Neuronal stem cell (in vitro differentiated cells): ENCODE data around the gene AKAP9.

ENCODE experiments used
- DNase-seq: peaks from one replicate; pipeline ENCODE4 v3.0.0-alpha.2; 2013; ENCODE audit warnings: low spot score
- H2AFZ ChIP-seq: one replicate; pipeline ENCODE4 v1.6.1; 2013; ENCODE audit warnings: mild to moderate bottlenecking, low read length, inconsistent platforms
- H2AK5ac ChIP-seq: 2 replicates; pipeline ENCODE4 v1.6.1; 2013; ENCODE audit warnings: low read depth, mild to moderate bottlenecking, inconsistent platforms, low read length, moderate library complexity, mixed read lengths
- H2BK120ac ChIP-seq: 2 replicates; pipeline ENCODE4 v1.6.1; 2013; ENCODE audit warnings: low read depth, mild to moderate bottlenecking, inconsistent platforms, low read length, moderate library complexity, mixed read lengths
- H2BK12ac ChIP-seq: one replicate; pipeline ENCODE4 v1.6.1; 2013; ENCODE audit warnings: low read length, inconsistent platforms
- H2BK15ac ChIP-seq: 2 replicates; pipeline ENCODE4 v1.6.1; 2013; ENCODE audit warnings: mild to moderate bottlenecking, low read length, inconsistent platforms, mixed read lengths
- H2BK5ac ChIP-seq: one replicate; pipeline ENCODE4 v1.6.1; 2013; ENCODE audit warnings: inconsistent platforms, mild to moderate bottlenecking, low read length, moderate library complexity
- H3K14ac ChIP-seq: one replicate; pipeline ENCODE4 v1.6.1; 2013; ENCODE audit warnings: low read length, inconsistent platforms
- H3K18ac ChIP-seq: 2 replicates; pipeline ENCODE4 v1.6.1; 2013; ENCODE audit warnings: low read length, inconsistent platforms
- H3K23ac ChIP-seq: 2 replicates; pipeline ENCODE4 v1.6.1; 2013; ENCODE audit warnings: low read depth, mild to moderate bottlenecking, mixed read lengths, low read length, inconsistent platforms; ENCODE audit not compliant: poor library complexity
- H3K27ac ChIP-seq: replicated peaks from 3 replicates; pipeline ENCODE4 v1.5.1; 2013; ENCODE audit warnings: low read length, inconsistent platforms
- H3K27me3 ChIP-seq, 3 experiments: 2 replicates each; pipeline ENCODE4 v1.6.1; 2013; ENCODE audit warnings: low read length in 3 of 3, mild to moderate bottlenecking in 2 of 3, inconsistent platforms in 1 of 3, low read depth in 1 of 3, mixed read lengths in 1 of 3, moderate library complexity in 1 of 3; ENCODE audit not compliant: control insufficient read depth in 3 of 3, insufficient read depth in 3 of 3
- H3K36me3 ChIP-seq, 2 donors: replicated peaks in 1 of 2; 2 replicates each; pipeline ENCODE4 v1.6.1; 2013; ENCODE audit warnings: low read length in 2 of 2; ENCODE audit not compliant: control insufficient read depth in 2 of 2, insufficient read depth in 2 of 2
- H3K4ac ChIP-seq: 2 replicates; pipeline ENCODE4 v1.6.1; 2013; ENCODE audit warnings: inconsistent platforms, mild to moderate bottlenecking, low read length, moderate library complexity
- H3K4me1 ChIP-seq, 2 donors: 1 replicate in 1 of 2; 2 replicates in 1 of 2; pipeline ENCODE4 v1.6.1; 2013; ENCODE audit warnings: low read length in 2 of 2, low read depth in 1 of 2; ENCODE audit not compliant: control insufficient read depth in 2 of 2, insufficient read depth in 1 of 2
- H3K4me2 ChIP-seq: one replicate; pipeline ENCODE4 v1.6.1; 2013; ENCODE audit warnings: mild to moderate bottlenecking, low read length, inconsistent platforms; ENCODE audit not compliant: insufficient read depth, poor library complexity, severe bottlenecking
- H3K4me3 ChIP-seq, 2 donors: 2 replicates each; pipeline ENCODE4 v1.5.1; 2013; ENCODE audit warnings: low read length in 2 of 2, mild to moderate bottlenecking in 2 of 2, inconsistent platforms in 1 of 2, moderate library complexity in 1 of 2
- H3K79me1 ChIP-seq: one replicate; pipeline ENCODE4 v1.6.1; 2013; ENCODE audit warnings: low read depth, mild to moderate bottlenecking, inconsistent platforms, low read length, moderate library complexity
- H3K9ac ChIP-seq: one replicate; pipeline ENCODE4 v1.6.1; 2013; ENCODE audit warnings: mild to moderate bottlenecking, low read depth, low read length, inconsistent platforms; ENCODE audit not compliant: poor library complexity
- H3K9me3 ChIP-seq, 2 donors: replicated peaks in 1 of 2; 2 replicates each; pipeline versions ENCODE3 to v1.6.1; 2013; ENCODE audit warnings: low read length in 2 of 2, mild to moderate bottlenecking in 2 of 2, inconsistent platforms in 1 of 2, low read depth in 1 of 2, mixed read lengths in 1 of 2, moderate library complexity in 1 of 2; ENCODE audit not compliant: control insufficient read depth in 2 of 2, insufficient read depth in 1 of 2
- H4K8ac ChIP-seq: one replicate; pipeline ENCODE4 v1.6.1; 2013; ENCODE audit warnings: low read depth, mild to moderate bottlenecking, inconsistent platforms, low read length, moderate library complexity
- H4K91ac ChIP-seq: one replicate; pipeline ENCODE4 v1.6.1; 2013; ENCODE audit warnings: low read length, low read depth, mild to moderate bottlenecking, inconsistent platforms; ENCODE audit not compliant: poor library complexity
- WGBS, 2 donors: extraction: QIAGEN DNeasy Blood & Tissue Kit; methylation state at CpG; one replicate each; pipeline ENCODE4 v1.1.7; 2013; ENCODE audit warnings: missing lambda C conversion rate in 2 of 2, mixed read lengths in 1 of 2; ENCODE audit not compliant: insufficient read length in 2 of 2, insufficient replicate concordance in 1 of 2; ENCODE audit errors: extremely low coverage in 2 of 2; 5-methylcytosine and 5-hydroxymethylcytosine counted together

Gene AKAP9

DNA sequence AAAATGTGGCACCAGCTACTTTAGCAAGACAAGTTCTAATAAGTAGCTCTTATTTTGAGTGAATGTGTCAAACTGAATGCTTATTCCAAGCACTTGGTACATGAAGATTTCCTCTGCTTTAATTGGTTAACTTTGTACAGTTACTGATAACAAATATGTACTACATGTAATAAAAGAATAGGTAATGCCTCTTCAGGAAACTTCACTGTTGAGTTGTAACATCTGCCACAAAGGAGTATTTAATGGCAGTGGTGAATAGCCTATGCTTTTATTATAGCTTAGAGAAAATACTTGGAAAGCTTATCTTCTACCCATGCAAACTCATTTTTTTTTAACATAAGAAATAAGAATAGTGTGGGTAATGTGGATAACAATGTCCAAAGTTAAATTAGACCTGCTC, 111.0 kb downstream of the AKAP9 start:
- no peak overlapping the region for H2BK12ac ChIP-seq
- H4K8ac ChIP-seq, result no peak overlapping the region
- no peak overlapping the region for H3K9ac ChIP-seq
- no peak overlapping the region for H3K4ac ChIP-seq
- H3K4me1 ChIP-seq, result no peaks in the 10 kb centered on the region
- no peak for DNase-seq
- H2BK5ac ChIP-seq, result no peak overlapping the region
- H3K79me1 ChIP-seq, result no peaks in the 10 kb centered on the region
- H3K4me3 ChIP-seq, result no peak overlapping the region
- H2AFZ ChIP-seq, result no peak overlapping the region
- H3K9me3 ChIP-seq, result no peaks in the 10 kb centered on the region
- H3K14ac ChIP-seq, result no peak overlapping the region
- no peak overlapping the region for H3K18ac ChIP-seq
- no peak overlapping the region for H3K4me2 ChIP-seq
- peaks cover 5 to 51% of the 10 kb centered on the region in 2 donors for H3K36me3 ChIP-seq
- H3K23ac ChIP-seq, result no peak overlapping the region
- no peak overlapping the region for H2BK15ac ChIP-seq
- H3K27ac ChIP-seq, result no peak overlapping the region
- no peak overlapping the region for H2AK5ac ChIP-seq
- H3K27me3 ChIP-seq, result no peaks in the 10 kb centered on the region
- no peak overlapping the region for H2BK120ac ChIP-seq
- H4K91ac ChIP-seq, result no peak overlapping the region

- Histone ChIP-seq H3K4ac (no peak overlapping the region), H4K91ac (no peak overlapping the region), H3K14ac (no peak overlapping the region), H3K36me3 (peaks cover 5 to 46% of the 10 kb centered on the region in 2 donors), H2AK5ac (no peak overlapping the region), H3K23ac (no peak overlapping the region), H2BK5ac (no peak overlapping the region), H3K18ac (no peak overlapping the region), H2AFZ (no peak overlapping the region), H2BK15ac (no peak overlapping the region), H3K79me1 (no peaks in the 10 kb centered on the region), H4K8ac (no peak overlapping the region), H3K4me2 (no peak overlapping the region), H3K4me1 (no peaks in the 10 kb centered on the region), H3K27ac (no peak overlapping the region), H3K9me3 (no peaks in the 10 kb centered on the region), H2BK120ac (no peak overlapping the region), H2BK12ac (no peak overlapping the region), H3K4me3 (no peak overlapping the region), H3K9ac (no peak overlapping the region), H3K27me3 (no peaks in the 10 kb centered on the region)
- no peak for DNase-seq
- no CpG with 5 or more reads among the region's 2 CpGs for WGBS, 2 donors
Measured at GRCh38 chr7:92052159-92052558, 111.5 kb downstream of the AKAP9 start.

DNA sequence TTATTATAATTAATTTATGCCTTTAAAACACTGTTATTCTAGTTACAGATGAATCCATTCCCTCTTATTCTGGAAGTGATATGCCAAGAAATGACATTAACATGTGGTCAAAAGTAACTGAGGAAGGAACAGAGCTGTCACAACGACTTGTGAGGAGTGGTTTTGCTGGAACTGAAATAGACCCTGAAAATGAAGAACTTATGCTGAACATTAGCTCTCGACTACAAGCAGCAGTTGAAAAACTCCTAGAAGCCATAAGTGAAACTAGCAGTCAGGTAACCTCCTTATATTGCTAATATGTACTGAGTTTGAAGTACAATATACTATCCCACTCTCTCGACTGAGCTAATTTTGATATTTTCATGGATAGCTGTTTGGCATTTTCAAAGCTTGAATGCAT, 112.0 kb downstream of the AKAP9 start:
- Histone ChIP-seq H3K14ac (no peak overlapping the region), H3K9ac (no peak overlapping the region), H2BK12ac (no peak overlapping the region), H3K18ac (no peak overlapping the region), H3K79me1 (no peaks in the 10 kb centered on the region), H4K8ac (no peak overlapping the region), H3K36me3 (peaks cover 5 to 41% of the 10 kb centered on the region in 2 donors), H3K4me1 (peaks cover 0 to 2% of the 10 kb centered on the region in 2 donors), H3K4ac (no peak overlapping the region), H3K9me3 (no peaks in the 10 kb centered on the region), H3K27me3 (no peaks in the 10 kb centered on the region), H3K23ac (no peak overlapping the region), H2BK120ac (no peak overlapping the region), H2BK15ac (no peak overlapping the region), H4K91ac (no peak overlapping the region), H2BK5ac (no peak overlapping the region), H2AK5ac (no peak overlapping the region), H3K27ac (no peak overlapping the region), H3K4me2 (no peak overlapping the region), H3K4me3 (no peak overlapping the region), H2AFZ (no peak overlapping the region)
- no CpG with 5 or more reads among the region's 3 CpGs for WGBS, 2 donors
- DNase-seq, result no peak

GRCh38 chr7:92053312-92053711, 112.7 kb downstream of the AKAP9 start:
- Histone ChIP-seq H2BK5ac (no peak overlapping the region), H3K14ac (no peak overlapping the region), H3K27ac (no peak overlapping the region), H4K91ac (no peak overlapping the region), H2BK12ac (no peak overlapping the region), H3K79me1 (no peaks in the 10 kb centered on the region), H3K9me3 (no peaks in the 10 kb centered on the region), H2BK120ac (no peak overlapping the region), H3K27me3 (no peaks in the 10 kb centered on the region), H3K36me3 (peaks cover 5 to 36% of the 10 kb centered on the region in 2 donors), H3K4ac (no peak overlapping the region), H3K9ac (no peak overlapping the region), H3K4me3 (no peak overlapping the region), H3K4me2 (no peak overlapping the region), H3K4me1 (peaks cover 0 to 8% of the 10 kb centered on the region in 2 donors), H2BK15ac (no peak overlapping the region), H2AFZ (no peak overlapping the region), H4K8ac (no peak overlapping the region), H2AK5ac (no peak overlapping the region), H3K18ac (no peak overlapping the region), H3K23ac (no peak overlapping the region)
- WGBS, 2 donors, result no CpG with 5 or more reads among the region's 2 CpGs
- DNase-seq, result no peak
